Embryonic facial prominence (tissue), 1 donor: ENCODE measurements around the gene ERP27.

Source experiments
- DNase-seq: peaks from one replicate; pipeline ENCODE4 v3.0.0-alpha.2; 2016; ENCODE audit errors: extremely low spot score

ERP27 gene

GRCh38 chr12:14938301-14938700, at the start of gene ERP27:
TSS of gene ERP27 (minus strand) at chr12:14938537. CDS start at chr12:14938508, 29 bp downstream.
- no peak for DNase-seq

- DNase-seq = no peak
Observed at GRCh38 chr12:14988035-14988434, 49.7 kb upstream of the ERP27 start.

- no peak for DNase-seq
Observed at GRCh38 chr12:14986449-14986848, 48.1 kb upstream of the ERP27 start.

GRCh38 chr12:14984766-14985285, 46.5 kb upstream of the ERP27 start:
- DNase-seq = no peak

GRCh38 chr12:14984036-14984435, 45.7 kb upstream of the ERP27 start:
- DNase-seq = no peak

GRCh38 chr12:14982991-14983390, 44.7 kb upstream of the ERP27 start:
- no peak for DNase-seq

GRCh38 chr12:14982562-14982961, 44.2 kb upstream of the ERP27 start:
- no peak for DNase-seq

GRCh38 chr12:14981049-14981448, 42.7 kb upstream of the ERP27 start:
- DNase-seq = no peak

GRCh38 chr12:14979468-14979867, 41.1 kb upstream of the ERP27 start:
- DNase-seq = no peak

GRCh38 chr12:14976658-14977057, 38.3 kb upstream of the ERP27 start:
- no peak for DNase-seq

GRCh38 chr12:14975457-14975856, 37.1 kb upstream of the ERP27 start:
- DNase-seq = no peak

GRCh38 chr12:14974633-14975032, 36.3 kb upstream of the ERP27 start:
- DNase-seq = no peak

- DNase-seq = no peak
Observed at GRCh38 chr12:14972816-14973215, 34.5 kb upstream of the ERP27 start, which contains the start of gene PDE6H. TSS of gene PDE6H (plus strand) at chr12:14973042. CDS start at chr12:14978013, 4,971 bp downstream.

- no peak for DNase-seq
Observed at GRCh38 chr12:14970473-14970872, 32.1 kb upstream of the ERP27 start.

- no peak for DNase-seq
Observed at GRCh38 chr12:14968478-14968877, 30.1 kb upstream of the ERP27 start.

- DNase-seq = no peak
Observed at GRCh38 chr12:14965221-14965620, 26.9 kb upstream of the ERP27 start.

GRCh38 chr12:14964406-14964805, 26.1 kb upstream of the ERP27 start:
- no peak for DNase-seq

- no peak for DNase-seq
Observed at GRCh38 chr12:14963520-14963919, 25.2 kb upstream of the ERP27 start.

GRCh38 chr12:14962797-14963196, 24.5 kb upstream of the ERP27 start:
- no peak for DNase-seq

GRCh38 chr12:14962153-14962539, 23.8 kb upstream of the ERP27 start:
- no peak for DNase-seq

- DNase-seq = no peak
Observed at GRCh38 chr12:14961466-14962152, 23.3 kb upstream of the ERP27 start, which contains the start of gene ARHGDIB. TSS of gene ARHGDIB (minus strand) at chr12:14961601. CDS start at chr12:14950712, 10,889 bp downstream.

- DNase-seq = no peak
Observed at GRCh38 chr12:14960548-14961465, 22.5 kb upstream of the ERP27 start.
